GM21367 (cell line): ENCODE data around the gene HNRNPA2B1.
"Not testable (repeated sequence)": the region's sequence is repeated elsewhere in the genome, so short reads cannot be mapped to it uniquely, and the experiment has no call there.

Experiments used
- ATAC-seq: cut with Tn5 transposase; IDR thresholded peaks from one replicate; pipeline ENCODE4 v1.9.1; 2021; ENCODE audit not compliant: unreplicated experiment

Gene HNRNPA2B1

GRCh38 chr7:26185131-26185843 lies 15.3 kb downstream of the HNRNPA2B1 start:
- no peak for ATAC-seq

- ATAC-seq, result not testable (repeated sequence)
Measured at GRCh38 chr7:26184281-26185101, 16.1 kb downstream of the HNRNPA2B1 start.

- ATAC-seq, result no peak
Measured at GRCh38 chr7:26183545-26184280, 16.8 kb downstream of the HNRNPA2B1 start.

- ATAC-seq, result no peak
Measured at GRCh38 chr7:26182706-26183105, 17.8 kb downstream of the HNRNPA2B1 start.

- ATAC-seq, result no peak
Measured at GRCh38 chr7:26182283-26182682, 18.3 kb downstream of the HNRNPA2B1 start.

GRCh38 chr7:26181474-26182227 lies 18.9 kb downstream of the HNRNPA2B1 start:
- no peak for ATAC-seq

- no peak for ATAC-seq
Measured at GRCh38 chr7:26180792-26181198, 19.8 kb downstream of the HNRNPA2B1 start.

GRCh38 chr7:26179826-26180497 lies 20.6 kb downstream of the HNRNPA2B1 start:
- ATAC-seq, result no peak

GRCh38 chr7:26179422-26179821 lies 21.1 kb downstream of the HNRNPA2B1 start:
- no peak for ATAC-seq

- no peak for ATAC-seq
Measured at GRCh38 chr7:26178272-26178960, 22.1 kb downstream of the HNRNPA2B1 start.

- not testable (repeated sequence) for ATAC-seq
Measured at GRCh38 chr7:26177269-26177668, 23.3 kb downstream of the HNRNPA2B1 start.

- not testable (repeated sequence) for ATAC-seq
Measured at GRCh38 chr7:26176696-26177095, 23.9 kb downstream of the HNRNPA2B1 start.

GRCh38 chr7:26175903-26176302 lies 24.6 kb downstream of the HNRNPA2B1 start:
- ATAC-seq, result not testable (repeated sequence)

GRCh38 chr7:26172048-26172447 lies 28.5 kb downstream of the HNRNPA2B1 start:
- ATAC-seq, result no peak

GRCh38 chr7:26171601-26172000 lies 28.9 kb downstream of the HNRNPA2B1 start:
- no peak for ATAC-seq

GRCh38 chr7:26170663-26171062 lies 29.9 kb downstream of the HNRNPA2B1 start:
- ATAC-seq, result no peak

GRCh38 chr7:26169271-26169670 lies 31.3 kb downstream of the HNRNPA2B1 start:
- ATAC-seq, result no peak

- no peak for ATAC-seq
Measured at GRCh38 chr7:26168458-26169023, 32.0 kb downstream of the HNRNPA2B1 start.

GRCh38 chr7:26167303-26167934 lies 33.1 kb downstream of the HNRNPA2B1 start:
- no peak for ATAC-seq
